HG03378 (cell line): ENCODE data around the gene CFD.
"Not testable (repeated sequence)": the region's sequence is repeated elsewhere in the genome, so short reads cannot be mapped to it uniquely, and the experiment has no call there.

Experiments used
- ATAC-seq: cut with Tn5 transposase; IDR thresholded peaks from one replicate; pipeline ENCODE4 v1.9.1; 2021; ENCODE audit warnings: mild to moderate bottlenecking, moderate library complexity; ENCODE audit not compliant: unreplicated experiment

Gene CFD

DNA sequence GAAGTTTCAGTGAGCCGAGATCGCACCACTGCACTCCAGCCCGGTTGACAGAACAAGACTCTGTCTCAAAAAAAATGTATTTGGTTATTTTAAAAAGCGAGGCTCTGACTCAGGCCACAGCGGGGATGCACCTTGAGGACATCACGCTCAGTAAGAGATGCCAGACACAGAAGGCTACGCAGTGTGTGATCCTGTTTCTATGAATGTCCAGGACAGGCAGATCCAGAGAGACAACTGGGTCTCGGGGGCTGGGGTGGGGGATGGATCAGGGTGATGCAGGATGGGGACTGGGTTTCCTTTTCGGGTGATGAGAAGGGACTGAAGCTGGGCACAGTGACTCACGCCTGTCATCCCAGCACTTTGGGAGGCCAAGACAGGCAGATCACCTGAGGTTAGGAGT, 28.1 kb downstream of the CFD start:
- no peak for ATAC-seq

DNA sequence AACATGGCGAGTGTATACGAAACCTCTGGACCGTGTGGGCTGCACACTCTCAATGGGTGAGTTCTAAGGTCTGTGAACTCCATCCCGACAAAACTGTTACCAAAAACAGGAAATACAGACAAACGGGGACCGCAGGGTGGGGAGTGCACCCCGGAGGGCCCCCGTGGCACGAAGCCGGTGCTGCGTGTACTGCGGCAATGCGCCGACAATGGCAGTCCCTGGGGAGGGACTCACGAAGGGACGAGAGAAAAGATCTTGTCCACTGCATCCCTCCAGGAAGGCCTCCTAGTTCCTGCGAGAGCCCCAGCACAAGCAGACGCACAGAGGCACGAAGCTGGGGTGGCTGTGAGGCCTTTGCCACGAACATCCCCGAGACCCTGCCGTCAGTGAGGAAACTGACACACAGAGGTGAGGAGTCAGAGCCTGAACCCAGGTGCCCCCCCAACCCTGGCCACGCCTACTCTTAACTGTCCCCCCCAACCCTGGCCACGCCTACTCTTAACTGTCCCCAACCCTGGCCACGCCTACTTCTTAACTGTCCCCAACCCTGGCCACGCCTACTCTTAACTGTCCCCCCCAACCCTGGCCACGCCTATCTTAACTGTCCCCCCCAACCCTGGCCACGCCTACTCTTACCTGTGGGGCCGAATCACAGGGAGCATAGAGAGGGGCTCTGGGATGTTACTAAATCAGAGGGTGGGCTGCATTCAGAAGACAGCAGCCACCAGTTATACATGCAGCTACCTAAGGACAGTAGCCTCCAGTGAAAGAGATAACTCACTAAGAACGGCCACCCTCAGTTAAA, 29.3 kb downstream of the CFD start:
- ATAC-seq, result no peak

DNA sequence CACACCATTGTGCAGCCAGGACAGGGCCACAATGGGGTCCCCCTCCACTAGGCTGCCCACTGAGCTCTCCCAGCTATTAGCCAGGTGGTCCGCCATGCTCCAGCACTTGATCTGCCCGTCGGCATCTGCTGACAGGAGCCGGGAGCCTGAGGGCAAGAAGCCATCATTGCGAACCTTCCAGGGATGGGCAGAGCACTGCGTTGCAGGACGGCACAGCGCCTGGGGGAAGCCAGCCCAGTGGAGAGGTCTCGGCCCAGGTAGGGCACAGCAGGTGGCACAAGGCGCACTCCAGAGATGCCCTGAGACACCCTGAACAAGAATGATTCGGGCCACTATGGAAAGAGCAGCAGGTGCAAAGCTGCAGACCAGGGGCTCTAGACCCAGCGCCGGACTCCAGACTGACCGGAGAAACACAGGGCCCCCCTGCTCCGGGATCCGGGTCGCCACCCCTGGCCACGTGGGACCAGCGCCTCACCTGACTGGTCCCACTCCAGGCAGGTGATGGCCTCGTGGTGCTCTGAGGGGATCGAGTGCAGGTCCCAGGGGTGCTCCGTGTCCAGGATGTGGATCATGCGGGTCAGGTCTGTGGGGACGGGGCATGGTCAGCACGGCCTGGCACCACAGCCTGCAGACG, 30.3 kb downstream of the CFD start:
- no peak for ATAC-seq

DNA sequence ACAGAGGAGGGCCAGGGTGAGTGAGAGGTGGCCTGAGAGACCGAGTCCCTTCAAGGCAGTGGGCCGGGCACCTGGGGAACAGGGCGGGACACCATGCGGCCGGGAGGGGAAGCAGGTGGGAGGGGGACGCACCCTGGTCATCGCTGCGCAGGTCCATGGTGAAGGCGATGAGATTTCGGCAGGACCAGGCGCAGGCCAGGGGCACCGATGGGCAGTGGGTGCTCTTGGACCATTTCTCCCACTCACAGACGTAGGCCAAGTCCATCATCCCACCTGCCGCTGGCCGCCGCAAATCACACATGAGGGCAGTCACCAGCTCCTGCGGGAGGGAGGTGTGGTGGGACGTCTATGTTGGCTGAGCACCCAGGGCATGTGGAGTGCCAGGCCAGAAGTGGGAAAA, 31.4 kb downstream of the CFD start:
- no peak for ATAC-seq

DNA sequence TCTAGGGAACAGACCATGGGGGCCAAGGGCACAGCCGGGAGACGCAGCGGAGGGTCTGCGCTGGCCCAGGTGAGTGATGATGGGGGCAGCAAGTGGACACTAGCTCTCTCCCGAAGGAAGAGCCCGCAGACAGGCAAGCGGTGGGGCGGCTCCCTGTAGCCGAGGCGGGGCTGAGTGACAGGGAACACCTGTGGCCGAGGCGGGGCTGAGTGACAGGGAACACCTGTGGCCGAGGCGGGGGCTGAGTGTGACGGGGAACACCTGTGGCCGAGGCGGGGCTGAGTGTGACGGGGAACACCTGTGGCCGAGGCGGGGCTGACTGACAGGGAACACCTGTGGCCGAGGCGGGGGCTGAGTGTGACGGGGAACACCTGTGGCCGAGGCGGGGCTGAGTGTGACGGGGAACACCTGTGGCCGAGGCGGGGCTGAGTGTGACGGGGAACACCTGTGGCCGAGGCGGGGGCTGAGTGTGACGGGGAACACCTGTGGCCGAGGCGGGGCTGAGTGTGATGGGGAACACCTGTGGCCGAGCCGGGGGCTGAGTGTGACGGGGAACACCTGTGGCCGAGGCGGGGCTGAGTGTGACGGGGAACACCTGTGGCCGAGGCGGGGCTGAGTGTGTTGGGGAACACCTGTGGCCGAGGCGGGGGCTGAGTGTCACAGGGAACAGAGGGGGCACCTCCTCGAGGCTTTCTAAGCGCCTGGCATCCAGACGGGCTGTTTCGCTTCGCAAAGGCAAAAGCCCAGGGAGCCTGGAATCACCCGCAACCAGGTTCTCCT, 32.1 kb downstream of the CFD start:
- not testable (repeated sequence) for ATAC-seq

DNA sequence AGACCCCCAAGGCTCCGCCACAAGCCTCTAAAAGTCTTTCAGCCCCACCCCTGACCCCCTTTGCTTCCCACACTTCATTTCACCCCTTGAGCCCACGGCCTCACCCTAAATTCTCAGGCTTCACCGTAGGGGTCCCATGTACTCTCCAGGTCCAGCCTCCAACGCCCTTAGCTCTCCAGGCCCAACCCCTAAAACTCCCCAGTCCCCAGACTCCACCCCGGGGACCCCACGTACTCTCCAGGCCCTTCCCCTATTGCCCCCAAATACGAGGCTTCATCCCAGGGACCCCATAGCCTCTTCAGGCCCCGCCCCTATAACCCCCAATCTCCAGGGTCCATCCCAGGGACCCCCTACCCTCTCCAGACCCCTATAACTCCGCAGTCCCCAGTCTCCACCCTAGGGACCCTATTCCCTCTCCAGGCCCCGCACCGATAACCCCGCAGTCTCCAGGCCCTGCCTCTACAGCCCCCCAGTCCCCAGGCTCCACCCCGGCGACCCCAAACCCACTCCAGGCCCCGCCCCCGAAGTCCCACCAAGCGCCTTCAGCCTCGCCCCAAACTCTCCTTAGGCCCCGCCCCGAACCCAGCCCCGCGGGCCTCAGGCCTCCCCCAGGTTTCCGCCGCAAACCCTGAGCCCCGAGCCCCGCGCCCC, 32.9 kb downstream of the CFD start:
- ATAC-seq, result no peak

DNA sequence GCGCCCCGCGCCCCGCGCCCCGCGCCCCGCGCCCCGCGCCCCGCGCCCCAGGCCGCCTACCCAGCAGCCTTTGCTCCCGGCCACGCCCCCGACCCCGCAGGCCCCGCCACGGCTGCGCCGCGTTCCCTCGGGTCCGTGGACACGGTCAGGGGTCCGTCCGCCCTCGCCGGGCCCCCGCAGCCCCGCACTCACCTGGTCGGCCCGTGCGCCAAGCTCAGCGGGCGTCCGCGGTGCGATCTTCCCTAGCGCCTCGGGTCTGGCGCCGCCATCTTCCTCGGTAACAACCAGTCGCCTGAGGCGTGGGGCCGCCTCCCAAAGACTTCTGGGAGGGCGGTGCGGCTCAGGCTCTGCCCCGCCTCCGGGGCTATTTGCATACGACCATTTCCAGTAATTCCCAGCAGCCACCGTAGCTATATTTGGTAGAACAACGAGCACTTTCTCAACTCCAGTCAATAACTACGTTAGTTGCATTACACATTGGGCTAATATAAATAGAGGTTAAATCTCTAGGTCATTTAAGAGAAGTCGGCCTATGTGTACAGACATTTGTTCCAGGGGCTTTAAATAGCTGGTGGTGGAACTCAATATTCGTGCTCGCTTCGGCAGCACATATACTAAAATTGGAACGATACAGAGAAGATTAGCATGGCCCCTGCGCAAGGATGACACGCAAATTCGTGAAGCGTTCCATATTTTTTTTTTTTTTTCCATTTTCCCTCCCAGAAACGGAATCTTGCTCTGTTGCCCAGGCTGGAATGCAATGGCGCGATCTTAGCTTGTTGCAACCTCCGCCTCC, 33.6 kb downstream of the CFD start, which contains the start of the genes MED16 and RNU6-9:
MED16 (minus strand) TSS at position 294 of the 796 bp plus-strand sequence. CDS start 2,056 bp downstream, outside the sequence.
RNU6-9 (plus strand) TSS at position 591 of the 796 bp plus-strand sequence.
- peak; percentile 68 for ATAC-seq

DNA sequence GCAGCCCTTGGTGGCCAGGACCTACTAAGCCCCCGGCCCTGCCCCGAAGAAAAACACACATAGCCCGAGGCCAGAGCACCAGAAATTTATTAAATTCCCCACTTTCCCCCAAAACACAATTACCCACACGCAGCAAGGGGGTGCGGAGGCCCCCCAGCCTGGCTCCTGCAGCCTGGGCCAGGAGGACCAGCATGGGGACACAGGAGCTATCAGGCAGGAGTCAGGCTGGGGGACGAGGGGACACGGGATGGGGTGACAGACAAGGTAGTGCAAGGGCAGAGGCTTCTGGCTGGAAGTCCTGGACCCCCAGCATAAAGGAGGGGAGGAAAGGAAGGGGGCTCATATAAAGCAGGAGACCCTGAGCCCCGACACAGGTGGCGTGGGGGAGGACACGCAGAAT, 37.0 kb downstream of the CFD start:
- no peak for ATAC-seq

DNA sequence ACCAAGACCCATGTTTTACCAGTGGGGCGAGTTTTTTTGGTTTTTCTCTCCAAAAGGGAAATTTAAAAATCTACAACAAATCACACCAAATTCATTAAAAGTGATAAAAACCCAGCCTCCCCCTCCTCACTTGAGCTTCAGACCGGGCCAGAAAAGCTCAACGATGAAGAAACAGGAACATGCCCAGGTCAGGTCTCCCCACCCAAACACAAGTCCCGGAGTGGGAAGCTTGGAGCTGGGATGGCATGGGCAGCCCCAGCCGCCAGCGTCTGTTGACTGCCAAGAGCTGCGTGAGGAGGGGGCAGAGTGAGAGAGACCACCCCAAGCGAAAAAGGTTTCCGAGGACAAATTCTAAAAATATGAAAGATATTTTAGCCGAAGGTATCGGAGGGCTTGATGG, 37.5 kb downstream of the CFD start:
- no peak for ATAC-seq

DNA sequence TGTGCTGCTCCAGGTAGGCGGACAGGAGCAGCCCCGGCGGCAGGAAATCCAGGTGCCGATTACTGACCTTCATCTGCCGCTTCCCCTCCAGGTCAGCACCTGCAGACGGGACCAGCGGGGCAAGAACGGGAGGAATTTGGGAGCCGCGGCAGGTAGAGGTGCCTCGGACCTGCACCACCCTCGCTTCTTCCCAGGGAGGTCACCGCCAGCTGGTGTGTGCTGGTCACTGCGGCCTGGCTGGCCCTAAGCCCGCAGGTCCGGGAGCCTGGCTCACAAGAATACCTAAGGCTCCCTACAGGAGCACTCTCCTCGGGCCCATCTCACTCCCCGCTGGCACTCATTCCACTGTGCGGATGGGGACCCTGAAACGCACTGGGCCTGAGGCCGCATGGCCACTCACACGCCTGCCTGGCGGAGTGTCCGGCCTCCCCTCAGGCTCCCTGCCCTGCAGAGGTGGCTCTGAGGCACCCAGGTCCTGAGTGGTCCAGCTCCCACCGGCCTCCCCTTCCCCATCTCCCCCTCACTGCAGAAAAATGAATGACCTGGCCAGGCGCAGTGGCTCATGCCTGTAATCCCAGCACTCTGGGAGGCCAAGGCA, 38.1 kb downstream of the CFD start:
- no peak for ATAC-seq

DNA sequence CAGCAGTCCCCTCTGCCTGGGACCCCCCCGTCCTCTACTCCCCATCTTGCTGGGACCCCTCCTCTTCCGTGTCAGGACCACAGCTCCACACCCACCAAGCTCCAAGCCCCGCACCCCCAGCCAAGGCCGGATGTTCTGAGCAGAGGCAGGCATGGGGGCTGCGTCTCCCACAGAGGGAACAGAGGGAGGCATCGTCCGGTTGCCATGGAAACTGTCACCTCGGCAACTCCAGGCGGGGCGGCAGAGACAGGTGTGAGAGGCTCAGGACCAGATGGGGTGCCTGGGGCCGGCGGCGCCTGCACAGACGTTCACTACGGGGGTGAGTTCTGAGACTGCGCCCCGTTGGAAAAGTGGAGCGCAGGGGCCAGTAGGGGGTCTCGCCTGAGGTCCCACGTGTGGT, 39.2 kb downstream of the CFD start:
- ATAC-seq, result no peak

DNA sequence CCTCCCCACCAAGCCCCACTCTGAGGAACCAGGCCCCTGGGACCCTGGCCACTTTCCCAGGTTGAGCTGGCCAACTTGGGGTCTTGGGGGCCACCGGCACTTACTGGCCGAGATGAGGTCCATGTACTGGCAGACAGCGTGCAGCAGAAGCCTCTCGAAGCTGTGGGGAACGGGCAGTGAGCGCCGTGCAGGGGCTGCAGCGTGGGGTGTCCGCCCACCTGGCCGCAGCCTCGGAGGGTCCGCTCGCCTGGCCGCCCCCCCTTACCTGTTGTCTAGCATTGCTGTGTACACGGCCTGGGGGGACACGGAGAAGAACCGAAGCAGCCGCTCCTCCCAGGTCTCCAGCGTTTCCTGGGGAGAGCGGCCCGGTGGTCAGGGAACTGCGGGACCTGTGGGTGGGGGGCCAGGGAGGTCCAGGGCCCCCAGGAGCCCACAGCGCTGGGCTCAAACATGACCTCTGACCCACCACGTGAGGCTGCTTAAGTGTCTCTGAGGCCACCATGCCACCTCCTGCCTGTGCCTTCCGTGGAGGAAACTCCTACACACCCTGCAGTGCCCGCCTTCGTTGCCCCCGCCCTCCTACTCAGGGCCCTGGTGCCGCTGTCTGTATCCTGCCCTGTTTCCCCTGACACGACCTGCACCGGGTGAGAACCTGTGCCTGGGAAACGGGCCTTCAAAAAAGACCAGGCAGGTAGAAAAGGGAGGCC, 40.0 kb downstream of the CFD start:
- ATAC-seq, result no peak

DNA sequence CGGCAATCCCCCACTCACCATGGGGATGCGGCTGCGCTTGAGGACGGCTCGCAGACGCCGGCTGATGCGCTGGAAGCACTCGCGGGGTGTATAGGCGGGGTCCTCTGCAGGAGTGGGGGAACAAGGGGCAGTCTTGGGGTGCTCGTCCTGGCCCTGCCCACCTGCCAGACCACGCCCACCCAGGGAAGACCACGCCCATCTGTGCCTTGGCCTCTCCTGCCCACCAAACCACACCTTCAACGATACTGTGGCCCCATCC, 40.5 kb downstream of the CFD start:
- no peak for ATAC-seq

DNA sequence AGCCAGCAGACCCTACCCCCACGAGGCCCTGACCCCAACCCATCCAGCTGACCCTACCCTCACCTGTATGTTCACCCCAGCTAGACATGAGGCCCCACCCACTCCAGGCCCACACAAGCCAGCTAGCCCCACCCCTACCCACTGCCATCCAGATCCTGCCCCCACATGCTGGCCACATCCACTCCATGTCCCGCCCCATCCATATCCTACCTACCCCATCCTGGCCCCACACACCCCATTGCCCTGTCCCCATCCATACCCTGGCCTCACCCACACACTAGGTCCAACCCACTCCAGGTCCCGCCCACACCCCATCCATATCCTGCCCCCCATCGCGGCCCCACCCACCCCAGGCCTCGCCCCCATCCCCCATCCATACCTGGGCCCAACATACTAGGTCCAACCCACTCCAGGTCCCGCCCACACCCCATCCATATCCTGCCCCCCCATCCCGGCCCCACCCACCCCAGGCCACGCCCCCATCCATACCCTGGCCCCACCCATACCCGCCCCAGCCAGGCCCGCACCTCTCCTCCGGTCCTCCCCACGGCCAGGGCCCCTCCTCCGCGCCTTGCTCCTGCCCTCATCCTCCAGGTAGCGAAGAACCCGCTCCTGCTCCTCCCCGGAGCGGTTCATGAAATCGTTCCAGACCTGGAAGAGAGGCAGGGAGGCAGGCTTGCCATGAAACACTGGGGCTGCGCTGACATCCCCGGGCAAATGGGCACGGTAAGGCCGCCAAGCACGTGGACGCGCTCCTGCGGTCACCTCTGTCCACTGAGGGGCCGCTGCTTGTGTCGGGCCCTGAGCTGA, 41.0 kb downstream of the CFD start:
- no peak for ATAC-seq

DNA sequence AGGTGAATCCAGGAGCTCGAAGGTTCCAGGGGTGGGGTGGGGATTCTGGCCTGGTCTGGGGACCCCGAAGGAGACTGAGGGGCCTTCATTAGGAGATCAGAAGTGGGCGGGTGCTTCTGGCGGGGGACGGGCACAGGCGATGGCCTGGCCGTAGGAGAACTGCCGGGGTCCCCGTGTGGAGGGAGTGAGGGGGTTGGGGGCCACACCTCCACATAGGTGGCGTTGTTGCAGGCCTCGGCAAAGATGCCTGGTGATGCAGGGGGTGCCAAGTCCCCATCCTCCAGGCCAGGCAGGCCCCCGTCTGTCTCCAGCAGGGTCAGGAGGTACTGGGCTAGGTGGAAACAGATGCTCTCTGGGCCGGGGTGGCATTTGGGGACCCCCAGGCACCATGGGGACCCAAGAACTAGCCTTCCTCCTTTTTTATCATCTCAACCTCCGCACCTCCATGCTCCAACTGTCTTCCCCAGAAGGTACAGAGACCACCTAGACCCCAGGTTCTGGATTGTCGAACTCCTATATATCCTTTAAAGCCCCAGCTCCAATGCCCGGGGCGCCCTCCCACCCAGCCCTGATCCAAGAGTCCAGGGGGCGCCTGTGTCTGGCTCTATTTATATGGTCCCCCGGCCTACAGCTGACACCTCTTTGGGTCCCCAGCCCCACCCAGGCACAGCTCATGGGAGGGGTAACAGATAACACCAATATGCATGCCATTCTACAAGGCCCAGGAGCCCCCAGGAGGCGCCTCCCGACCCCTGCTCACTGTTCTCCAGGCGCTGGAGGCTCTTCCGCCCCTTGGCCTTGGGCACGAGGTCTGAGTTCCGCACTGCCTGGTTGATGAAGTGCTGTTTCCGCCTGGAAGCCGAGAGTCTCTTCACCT, 42.0 kb downstream of the CFD start:
- no peak for ATAC-seq

DNA sequence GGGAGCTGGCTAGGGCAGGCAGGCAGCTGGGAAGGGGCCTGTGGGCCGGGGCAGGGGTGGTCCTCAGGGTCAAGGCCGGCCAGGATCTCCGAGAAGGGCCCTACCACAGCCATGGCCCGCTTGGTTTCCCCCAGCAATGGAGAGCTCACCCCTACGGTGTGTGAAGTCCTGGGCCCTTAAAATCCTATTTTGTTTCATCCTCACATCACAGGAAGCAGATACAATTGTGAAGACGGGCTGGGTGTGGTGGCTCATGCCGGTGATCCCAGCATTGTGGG, 42.6 kb downstream of the CFD start:
- ATAC-seq, result no peak

DNA sequence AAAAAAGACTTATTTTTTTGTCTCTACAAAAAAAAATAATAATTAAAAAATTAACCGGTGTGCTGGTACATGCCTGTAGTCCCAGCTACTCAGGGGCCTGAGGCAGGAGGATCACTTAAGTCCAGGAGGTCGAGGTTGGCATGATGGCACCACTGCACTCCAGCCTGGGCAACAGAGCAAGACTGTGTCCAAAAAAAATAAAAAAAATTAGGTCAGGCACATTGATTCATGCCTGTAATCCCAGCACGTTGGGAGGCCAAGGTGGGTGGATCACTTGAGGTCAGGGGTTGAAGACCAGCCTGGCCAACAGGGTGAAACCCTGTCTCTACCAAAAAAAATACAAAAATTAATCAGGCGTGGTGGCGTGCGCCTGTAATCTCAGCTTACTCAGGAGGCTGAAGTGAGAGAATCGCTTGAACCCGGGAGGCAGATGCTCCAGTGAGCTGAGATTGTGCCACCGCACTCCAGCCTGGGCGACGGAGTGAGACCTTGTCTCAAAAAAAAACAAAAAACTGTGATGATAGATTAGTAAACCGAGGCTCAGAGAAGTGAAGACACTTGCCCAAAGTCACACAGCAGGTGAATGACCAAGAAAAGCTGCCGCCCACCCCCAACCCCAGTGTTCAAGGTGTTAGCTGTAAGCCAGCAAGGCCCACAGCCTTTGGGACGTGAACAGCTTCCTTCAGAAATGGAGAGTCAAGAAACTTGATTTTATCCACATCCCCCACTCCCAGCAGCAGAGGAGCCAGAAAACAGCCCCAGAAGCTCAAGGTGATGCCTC, 43.2 kb downstream of the CFD start:
- ATAC-seq, result no peak
